Activated T-cell treated with anti-CD3 and anti-CD28 coated beads, Interleukin-2, amount 50 U/mL, for 48 hours (primary cell): ENCODE results near the gene LYRM2.

Experiments
- DNase-seq, 2 experiments: peaks; one replicate each; pipeline ENCODE4 v3.0.0-alpha.2; 2020

Gene LYRM2

GRCh38 chr6:89553431-89553830 is 85.1 kb downstream of the LYRM2 start:
- DNase-seq = no peak

GRCh38 chr6:89547281-89547680 is 91.3 kb downstream of the LYRM2 start:
- DNase-seq = no peak

- DNase-seq = no peak
These were observed 95.7 kb downstream of the LYRM2 start for GRCh38 chr6:89542866-89543265.

- no peak for DNase-seq
These were observed 96.3 kb downstream of the LYRM2 start for GRCh38 chr6:89542081-89542857.

- no peak for DNase-seq
These were observed 98.8 kb downstream of the LYRM2 start for GRCh38 chr6:89539779-89540178.

- no peak for DNase-seq
These were observed 102.3 kb downstream of the LYRM2 start for GRCh38 chr6:89536231-89536630.

GRCh38 chr6:89530982-89531381 is 107.6 kb downstream of the LYRM2 start:
- DNase-seq = no peak

- no peak for DNase-seq
These were observed 109.7 kb downstream of the LYRM2 start for GRCh38 chr6:89528866-89529265.

- DNase-seq = no peak
These were observed 110.9 kb downstream of the LYRM2 start for GRCh38 chr6:89527634-89528033.

GRCh38 chr6:89526563-89526869 is 112.0 kb downstream of the LYRM2 start:
- no peak for DNase-seq

- DNase-seq = no peak
These were observed 112.6 kb downstream of the LYRM2 start for GRCh38 chr6:89525786-89526562.

- DNase-seq = no peak
These were observed 115.8 kb downstream of the LYRM2 start for GRCh38 chr6:89522778-89523177.

- DNase-seq = no peak
These were observed 117.8 kb downstream of the LYRM2 start for GRCh38 chr6:89520736-89521135.

GRCh38 chr6:89518352-89519055 is 120.0 kb downstream of the LYRM2 start:
- no peak for DNase-seq
